Neural cell (in vitro differentiated cells): ENCODE data around the gene SMC5.

Source experiments
- CTCF ChIP-seq: fragments of 450-650 bp; IDR thresholded peaks from 2 replicates; pipeline ENCODE4 v1.5.1; 2014; ENCODE audit warnings: antibody characterized with exemption, mild to moderate bottlenecking, moderate library complexity; ENCODE audit not compliant: poor library complexity, severe bottlenecking
- EZH2 ChIP-seq: fragments of 200-600, 300-800 bp; shearing (Covaris generic), sonication (generic); IDR thresholded peaks from 2 replicates; pipeline ENCODE4 v1.6.1; 2014; ENCODE audit warnings: antibody characterized with exemption, low read length, borderline replicate concordance, mild to moderate bottlenecking; ENCODE audit not compliant: insufficient read depth, poor library complexity, severe bottlenecking
- SMC3 ChIP-seq: fragments of 450-650 bp; conservative IDR thresholded peaks from 2 replicates; pipeline ENCODE4 v1.6.1; 2014; ENCODE audit warnings: antibody characterized with exemption, mild to moderate bottlenecking, moderate library complexity; ENCODE audit not compliant: poor library complexity
- TF ChIP-seq, protein P1 (sequence below): IDR thresholded peaks from 2 replicates; pipeline ENCODE4 v1.6.1; 2012; ENCODE audit warnings: borderline replicate concordance

DNA sequence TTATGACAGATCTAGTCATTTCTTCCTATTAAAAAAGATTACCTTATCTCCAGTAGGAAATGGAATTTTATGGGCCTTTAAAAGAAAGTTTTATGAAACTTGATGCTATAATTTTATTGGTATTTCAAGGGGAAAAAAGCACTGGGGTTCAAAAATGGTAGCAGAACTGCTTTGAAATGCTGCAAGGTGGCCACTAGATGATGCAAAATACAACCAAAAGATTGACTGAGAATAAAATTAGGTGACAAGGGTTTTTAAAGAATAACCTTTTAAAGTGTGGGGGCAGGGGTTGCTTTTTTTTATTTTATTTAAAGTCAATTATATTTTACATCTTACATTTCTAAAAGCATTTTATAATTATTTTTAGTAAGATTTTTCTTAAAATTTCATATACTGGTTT, 94.0 kb downstream of the SMC5 start:
- TF ChIP-seq, protein P1, sequence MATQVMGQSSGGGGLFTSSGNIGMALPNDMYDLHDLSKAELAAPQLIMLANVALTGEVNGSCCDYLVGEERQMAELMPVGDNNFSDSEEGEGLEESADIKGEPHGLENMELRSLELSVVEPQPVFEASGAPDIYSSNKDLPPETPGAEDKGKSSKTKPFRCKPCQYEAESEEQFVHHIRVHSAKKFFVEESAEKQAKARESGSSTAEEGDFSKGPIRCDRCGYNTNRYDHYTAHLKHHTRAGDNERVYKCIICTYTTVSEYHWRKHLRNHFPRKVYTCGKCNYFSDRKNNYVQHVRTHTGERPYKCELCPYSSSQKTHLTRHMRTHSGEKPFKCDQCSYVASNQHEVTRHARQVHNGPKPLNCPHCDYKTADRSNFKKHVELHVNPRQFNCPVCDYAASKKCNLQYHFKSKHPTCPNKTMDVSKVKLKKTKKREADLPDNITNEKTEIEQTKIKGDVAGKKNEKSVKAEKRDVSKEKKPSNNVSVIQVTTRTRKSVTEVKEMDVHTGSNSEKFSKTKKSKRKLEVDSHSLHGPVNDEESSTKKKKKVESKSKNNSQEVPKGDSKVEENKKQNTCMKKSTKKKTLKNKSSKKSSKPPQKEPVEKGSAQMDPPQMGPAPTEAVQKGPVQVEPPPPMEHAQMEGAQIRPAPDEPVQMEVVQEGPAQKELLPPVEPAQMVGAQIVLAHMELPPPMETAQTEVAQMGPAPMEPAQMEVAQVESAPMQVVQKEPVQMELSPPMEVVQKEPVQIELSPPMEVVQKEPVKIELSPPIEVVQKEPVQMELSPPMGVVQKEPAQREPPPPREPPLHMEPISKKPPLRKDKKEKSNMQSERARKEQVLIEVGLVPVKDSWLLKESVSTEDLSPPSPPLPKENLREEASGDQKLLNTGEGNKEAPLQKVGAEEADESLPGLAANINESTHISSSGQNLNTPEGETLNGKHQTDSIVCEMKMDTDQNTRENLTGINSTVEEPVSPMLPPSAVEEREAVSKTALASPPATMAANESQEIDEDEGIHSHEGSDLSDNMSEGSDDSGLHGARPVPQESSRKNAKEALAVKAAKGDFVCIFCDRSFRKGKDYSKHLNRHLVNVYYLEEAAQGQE = no peak
- TF ChIP-seq EZH2 = no peak
- TF ChIP-seq SMC3 = no peak
- TF ChIP-seq CTCF = no peak
